HG03045 (cell line): ENCODE measurements around the gene BNC2.

Source experiments
- ATAC-seq: cut with Tn5 transposase; IDR thresholded peaks from one replicate; pipeline ENCODE4 v1.9.1; 2021; ENCODE audit warnings: mild to moderate bottlenecking, moderate library complexity; ENCODE audit not compliant: unreplicated experiment

BNC2 gene

DNA sequence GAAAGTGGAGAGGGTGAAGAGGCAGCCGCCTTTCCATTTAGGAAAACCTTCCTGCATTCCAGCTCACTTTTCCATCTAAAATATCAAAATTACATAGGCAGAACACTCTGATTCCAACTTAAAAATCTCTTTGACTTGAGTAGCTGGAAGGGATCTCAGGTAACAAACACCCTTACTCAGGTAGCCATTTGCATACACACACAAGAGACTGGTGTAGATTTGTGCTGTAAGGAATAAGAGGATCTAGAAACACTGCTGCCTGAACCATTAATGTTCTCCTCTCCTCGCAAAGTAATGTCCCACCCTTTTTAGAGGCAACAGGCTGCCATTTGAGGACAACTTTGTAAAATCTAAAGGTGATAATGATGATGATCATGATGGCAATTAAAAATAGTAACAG is 53.5 kb downstream of the BNC2 start:
- ATAC-seq = no peak

DNA sequence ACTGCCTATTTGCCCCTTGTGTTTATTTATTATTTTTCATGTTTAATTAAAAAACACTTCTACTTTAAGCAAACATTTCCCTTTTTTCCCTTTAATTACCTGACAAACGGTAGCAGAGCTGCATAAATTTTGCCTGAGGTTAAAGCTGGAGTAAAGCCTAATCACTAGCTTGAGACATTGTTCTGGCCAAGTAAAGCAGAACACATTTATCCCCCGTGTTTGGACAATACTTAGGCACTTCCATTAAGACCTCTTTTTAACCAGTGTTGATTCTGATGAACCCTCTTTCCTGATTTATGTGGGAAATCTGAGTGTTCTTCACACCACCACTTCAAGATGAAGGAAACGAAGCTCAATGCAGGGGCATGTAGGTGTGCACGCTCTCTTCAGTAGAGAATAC is 54.5 kb downstream of the BNC2 start:
- ATAC-seq = no peak

DNA sequence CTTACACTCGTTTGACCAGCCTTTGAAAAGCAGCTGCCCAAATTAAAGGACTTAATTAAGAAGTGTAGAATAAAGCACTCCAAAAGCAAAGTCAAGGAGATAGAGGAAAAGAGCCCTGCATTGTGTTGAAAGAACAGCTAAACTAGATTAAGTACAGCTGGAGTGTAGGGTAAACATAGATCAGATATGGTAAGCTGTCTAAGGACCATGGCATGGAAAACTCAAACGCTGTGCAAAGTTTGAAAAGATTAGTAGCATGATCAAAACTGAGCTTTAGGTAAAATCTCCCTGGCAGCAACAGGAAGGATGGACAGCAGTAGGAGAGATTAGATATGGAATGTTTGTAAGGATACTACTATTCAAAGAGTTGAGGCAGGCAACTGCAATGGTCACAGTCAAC is 55.4 kb downstream of the BNC2 start:
- no peak for ATAC-seq

DNA sequence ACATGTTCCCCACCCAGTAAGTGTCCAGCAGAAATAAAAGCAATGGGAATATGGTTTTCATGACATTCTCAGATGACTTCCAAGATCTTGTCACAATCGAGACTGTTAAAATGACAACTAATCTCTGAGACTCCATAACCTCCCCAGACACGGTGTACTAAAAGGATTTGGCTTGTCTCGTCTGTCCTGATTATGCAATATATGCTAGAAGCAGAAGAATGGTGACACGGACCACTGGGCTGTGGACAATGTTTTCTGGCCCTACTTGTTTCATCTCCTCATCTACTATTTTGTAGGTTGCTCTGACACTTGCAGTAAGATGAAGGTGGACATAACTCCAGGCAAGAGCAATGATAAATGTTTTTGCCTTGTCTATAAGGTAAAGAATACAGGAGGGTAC is 56.6 kb downstream of the BNC2 start:
- no peak for ATAC-seq

DNA sequence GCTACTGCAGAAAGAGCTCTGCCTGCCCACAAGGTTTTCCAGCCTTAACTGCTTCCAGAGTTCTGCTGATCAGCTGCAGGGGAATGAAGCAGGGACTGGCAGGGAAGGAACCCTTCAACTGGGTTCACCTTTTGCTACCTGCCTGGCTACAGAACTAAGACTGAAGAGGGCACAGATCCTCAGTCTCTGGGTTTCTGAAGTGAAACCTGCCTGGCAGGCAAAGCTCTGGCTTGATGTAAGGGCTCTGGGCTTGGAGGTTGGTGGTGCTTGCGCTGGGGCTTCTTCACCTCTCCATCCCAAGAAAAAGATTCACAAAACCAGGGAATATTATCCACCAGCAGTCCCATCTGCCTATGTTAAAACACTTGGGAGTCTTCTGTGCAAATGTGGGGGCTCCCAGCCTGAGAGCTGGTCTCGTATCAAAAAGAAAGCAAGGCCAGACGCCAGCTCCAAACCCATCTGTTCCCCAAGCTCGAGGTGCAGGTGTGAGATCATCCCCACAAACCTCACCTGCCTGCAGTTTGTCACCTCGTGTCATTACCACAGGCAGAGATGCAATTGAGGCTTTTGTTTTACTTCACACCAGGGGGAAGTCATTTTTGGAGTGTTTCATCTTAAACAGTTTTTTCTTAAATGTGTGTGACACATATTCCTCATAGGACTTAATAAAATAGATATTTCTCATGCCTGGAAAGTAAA is 58.3 kb downstream of the BNC2 start:
- ATAC-seq = no peak

DNA sequence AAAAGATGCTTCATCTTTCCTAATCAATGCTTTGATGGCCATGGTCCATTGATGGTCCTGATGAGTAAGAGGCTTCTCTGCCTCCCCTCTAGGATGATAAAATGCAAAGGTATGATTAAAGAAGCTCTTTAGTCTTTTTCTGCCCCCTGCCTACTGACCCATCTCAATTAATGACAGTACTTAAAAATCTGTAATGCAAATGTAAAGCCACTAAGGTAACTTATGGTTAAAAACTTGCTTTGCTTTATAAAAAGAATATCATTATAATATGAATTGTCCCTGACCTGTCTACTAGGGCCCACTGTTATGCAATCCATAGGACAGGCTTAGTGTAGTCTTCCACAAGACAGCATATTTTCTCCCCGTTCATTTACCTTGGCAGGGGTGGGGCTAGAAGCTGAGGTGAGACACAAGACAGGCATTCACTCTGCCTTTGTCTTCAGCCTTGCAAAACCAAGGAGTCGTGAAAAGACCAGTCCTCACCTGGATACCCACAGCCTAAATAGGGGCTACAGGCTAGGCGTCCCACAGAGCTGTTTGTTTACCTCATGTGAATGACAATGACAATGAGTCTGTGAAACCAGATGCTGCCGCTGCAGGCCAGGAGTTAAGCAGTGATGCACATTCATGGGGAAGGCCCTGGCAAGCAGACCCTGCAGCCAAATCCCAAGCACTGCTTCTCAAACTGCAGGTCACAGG is 60.4 kb downstream of the BNC2 start:
- ATAC-seq = no peak

DNA sequence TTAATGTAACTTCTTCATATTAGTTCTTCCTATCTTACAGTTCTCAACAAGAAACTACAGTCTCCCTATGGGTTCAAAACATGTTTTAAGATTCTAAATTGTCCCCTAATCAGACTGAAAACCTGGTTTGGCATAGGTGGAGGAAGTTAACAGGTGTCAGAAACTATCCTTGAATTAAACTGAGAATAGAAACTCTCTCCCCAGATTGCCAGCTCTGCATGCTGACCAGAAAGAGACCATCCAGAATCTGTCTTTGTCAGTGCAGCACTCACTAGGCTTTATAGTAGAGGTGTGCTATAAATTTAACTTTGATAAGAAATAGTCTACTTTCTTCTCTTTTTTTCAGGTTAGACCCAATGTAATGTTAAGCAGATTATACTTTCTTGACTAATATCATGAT is 63.8 kb downstream of the BNC2 start:
- ATAC-seq = no peak

DNA sequence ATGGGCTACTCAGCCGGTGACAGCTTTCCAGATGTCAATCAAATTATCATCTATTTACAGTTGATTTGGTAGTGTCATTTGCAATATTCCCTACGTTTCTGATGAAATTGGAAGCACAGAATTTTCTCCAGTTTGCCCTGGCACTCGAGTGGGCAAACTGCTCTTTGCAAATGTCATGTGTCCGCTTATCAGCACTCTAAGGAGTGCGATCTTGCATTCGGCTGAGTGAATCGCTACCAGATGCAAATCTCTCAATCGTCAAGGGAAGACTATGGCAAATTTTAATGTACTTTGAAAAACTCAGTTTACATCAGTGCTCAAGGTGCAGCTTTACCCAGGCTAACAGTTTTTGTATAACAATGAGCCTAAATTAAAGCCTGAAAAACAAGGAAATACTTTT is 66.8 kb downstream of the BNC2 start:
- ATAC-seq = no peak

DNA sequence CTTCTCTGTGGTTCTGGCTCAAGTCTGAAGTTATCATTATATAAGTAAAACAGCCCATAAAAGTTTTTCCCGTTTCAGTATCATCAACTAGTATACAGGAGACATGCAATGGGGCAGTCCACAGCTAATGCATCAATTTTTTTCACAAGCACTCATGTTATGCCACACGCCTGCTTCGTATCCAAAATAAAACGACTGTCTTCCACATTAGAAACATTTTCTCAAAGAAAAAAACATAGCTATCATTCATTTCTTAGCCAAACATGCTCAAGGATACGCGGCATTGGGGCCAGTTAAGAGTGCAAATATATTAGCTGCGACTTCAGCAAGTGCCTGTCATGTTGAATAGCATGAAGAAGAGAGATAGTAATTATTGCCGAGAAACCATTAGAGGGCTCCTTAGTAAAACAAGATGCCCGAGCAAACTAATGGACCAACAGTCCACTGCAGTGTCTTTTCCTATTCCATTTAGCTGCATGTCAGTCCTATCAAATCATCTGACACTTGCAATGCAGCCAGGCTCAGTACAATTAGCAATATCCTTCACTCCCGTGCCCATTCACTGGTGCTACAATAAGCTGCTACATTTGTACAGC is 68.5 kb downstream of the BNC2 start:
- ATAC-seq = no peak

DNA sequence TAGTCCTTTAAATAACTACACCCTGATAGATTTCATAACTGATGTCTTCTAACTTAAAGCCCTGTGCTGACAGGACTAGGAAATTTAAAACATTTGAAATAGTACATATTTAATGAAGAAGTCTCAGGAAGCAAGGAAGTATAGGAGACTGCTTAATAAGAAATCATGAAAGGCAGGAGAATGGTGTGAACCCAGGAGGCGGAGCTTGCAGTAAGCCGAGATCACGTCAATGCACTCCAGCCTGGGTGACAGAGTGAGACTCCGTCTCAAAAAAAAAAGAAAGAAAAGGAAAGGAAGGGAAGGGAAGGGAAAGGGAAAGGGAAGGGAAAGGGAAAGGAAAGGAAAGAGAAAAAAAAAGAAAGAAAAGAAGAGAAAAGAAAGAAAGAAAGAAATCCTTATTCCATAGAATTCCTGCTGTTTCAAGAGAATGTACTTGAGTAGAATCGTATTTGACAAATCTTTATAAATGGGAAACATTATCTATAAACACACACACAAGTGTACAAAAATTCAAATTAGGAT is 74.1 kb downstream of the BNC2 start:
- ATAC-seq = no peak

DNA sequence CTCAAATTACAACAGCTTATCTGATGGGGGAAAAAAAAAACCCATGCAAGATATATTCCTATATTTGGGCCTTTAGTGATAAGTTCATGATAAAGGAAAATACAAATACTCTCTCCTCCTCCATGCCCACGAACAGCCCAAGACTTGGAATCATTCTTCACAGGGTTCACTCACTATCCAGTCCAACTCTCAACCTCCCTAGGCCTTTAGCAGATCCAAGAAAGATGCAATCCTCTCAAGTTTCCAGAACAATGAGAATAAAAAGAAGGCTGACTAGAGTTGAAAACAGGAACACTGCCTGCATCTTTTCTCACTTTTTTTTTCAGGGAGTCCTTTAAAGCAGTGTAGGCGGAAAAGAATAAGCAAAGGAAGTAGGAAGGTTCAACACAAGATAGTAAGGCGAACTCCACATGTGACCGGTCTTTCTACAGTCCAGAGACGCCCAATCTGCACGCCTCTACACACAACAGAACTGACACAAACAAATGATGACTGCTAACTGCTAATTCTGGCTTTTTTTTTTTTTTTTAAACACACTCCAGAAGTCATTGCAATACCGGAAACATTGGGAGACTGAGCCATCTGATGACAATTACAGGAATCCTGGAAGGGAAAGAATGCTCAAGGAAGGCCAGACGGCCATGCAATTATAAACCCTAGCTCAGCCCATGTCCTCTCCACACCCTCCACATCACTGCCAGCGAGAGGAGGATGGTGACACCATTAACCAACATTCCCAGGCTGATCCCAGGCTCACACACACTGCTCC is 75.4 kb downstream of the BNC2 start:
- no peak for ATAC-seq

DNA sequence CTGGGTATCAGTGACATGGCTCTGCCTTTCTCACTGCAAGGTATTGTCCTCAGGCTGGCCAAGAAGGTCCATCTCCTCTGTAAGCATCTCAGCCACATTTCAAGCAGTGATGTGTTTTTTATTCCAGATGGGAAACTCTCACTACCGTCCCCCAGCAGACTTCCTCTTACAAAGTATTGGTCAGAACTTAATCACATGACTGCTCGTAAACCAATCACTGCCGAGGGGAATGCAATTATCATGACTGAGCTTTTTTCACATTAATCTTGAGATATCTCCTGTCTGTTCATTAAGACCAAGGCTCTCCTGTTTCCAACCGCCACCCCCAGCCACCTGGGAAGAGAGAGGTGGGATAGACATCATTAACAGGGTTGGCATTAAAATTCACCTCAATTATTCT is 76.4 kb downstream of the BNC2 start:
- ATAC-seq = no peak

DNA sequence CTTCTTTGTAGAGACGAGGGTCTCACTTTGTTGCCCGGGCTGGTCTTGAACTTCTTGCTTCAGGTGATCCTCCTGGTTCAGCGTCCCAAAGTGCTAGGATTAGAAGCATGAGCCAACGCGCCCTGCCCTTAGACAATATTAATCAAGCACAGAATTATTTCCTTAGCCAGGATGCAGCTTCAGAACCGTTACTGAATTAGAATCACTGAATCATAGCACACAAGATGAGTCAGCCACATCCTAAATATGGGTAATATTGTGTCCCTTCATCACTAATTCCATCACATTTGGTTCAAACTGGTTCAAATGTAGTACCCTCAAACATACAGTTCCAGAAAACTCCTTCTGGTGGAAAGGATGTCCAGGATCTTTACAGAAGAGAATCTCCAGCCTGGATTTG is 82.7 kb downstream of the BNC2 start:
- no peak for ATAC-seq

DNA sequence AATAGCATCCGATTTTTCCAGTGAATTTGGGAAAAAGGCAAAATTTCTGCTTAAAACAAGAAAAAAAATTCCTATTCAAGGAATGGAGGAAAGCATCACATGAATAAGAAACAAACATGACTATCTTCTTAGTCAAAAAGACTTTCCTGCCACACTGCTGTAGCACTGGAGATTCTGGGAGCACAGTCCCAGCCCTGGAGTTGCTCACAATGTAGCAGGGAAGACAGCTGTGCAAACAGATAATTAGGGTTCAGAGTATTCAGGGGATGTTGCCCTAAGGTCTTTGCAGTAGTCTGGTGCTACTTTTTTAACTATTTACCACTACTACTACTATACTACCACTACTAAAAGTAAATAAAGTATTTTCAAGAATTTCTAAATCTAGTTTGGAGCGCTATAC is 86.5 kb downstream of the BNC2 start:
- no peak for ATAC-seq

DNA sequence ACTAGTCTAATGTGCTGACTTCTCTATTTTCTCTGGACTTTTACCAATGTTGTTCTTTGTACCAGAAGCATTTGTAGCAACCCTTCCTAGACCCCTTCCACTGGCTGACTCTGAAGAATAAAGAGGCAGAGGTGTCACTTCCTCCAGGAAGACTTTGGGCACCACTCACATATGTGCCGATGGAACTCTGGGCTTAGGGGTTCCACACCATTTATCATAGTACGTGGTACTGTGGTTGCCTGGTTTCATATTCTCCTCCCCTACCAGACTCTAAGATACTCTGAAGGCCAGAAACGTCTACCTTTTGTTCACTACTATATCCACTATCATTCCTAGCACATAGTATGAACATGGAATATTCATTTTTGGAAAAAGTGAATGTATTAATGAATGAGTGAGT is 88.0 kb downstream of the BNC2 start:
- no peak for ATAC-seq

DNA sequence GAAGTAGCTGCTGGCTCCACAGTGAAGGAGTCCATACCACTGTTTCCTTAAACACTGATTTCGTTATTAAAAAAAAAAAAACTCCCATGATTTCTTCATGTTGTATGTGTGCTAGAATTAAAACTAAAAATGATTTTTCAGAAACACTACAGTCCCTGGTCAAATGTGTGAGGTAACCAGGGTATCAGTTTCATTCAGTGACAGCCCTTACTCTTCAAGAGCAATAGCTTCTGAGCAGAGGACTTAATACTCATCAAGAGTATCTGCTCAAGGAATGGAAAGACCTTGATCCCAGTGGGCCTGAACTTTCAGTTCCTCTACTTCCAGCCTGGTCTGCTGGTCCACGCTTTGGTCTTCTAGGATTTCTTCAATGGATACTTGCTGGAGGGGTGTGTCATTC is 95.1 kb downstream of the BNC2 start:
- no peak for ATAC-seq

DNA sequence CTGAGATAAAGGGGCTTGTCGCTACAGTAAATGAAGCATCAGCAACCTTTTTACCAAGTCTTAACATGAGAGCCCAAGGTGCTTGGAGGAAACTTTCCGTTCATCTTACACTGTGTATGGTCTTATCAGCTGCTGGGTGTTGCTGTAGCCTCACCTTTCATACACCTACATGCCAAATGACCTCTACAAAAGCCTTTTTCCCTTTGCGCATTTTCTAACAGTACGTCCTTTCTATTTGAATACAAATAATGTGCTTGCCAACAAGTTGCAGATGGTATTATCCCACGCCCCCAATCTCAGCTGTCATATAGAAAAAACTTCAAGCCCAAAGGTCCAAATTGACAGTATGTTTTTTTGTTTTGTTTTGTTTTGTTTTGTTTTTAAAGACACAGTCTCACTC is 96.9 kb downstream of the BNC2 start:
- ATAC-seq = no peak

DNA sequence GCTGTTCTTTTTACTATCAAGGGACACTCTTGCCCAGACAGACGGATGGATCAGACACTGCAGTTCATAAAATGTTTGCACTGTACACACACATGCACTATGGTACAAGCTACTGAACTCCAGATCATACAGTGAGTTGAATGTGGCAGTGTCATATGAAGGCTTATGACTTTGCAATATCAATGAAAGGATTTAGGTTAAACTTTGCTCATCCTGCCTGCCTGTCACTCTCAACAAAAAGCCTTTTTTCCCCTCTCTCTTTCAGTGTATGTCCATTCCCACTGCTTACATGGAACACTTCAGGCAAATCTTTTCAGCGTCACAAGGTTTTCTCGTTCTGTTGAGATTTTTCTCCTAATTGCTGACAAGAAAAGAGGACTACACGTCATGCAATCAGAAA is 97.4 kb downstream of the BNC2 start:
- no peak for ATAC-seq

DNA sequence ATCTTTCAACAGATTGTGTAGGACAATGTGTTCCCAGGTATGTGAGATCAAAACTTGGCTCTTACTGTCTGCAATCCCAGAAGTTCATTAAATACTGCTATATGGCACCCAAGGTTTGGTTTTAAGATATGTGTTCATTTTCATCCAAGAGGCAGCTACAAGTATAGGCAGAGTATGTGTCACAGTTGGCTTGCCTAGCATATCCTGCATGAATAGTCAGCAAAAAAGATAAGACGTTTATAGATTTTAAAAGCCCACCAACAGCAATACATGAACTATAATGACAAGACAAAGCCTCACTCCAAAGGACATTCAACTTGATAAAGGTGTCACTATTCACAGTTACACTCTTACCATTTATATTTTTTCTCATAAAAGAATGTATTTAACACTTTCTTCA is 99.1 kb downstream of the BNC2 start:
- ATAC-seq = no peak

DNA sequence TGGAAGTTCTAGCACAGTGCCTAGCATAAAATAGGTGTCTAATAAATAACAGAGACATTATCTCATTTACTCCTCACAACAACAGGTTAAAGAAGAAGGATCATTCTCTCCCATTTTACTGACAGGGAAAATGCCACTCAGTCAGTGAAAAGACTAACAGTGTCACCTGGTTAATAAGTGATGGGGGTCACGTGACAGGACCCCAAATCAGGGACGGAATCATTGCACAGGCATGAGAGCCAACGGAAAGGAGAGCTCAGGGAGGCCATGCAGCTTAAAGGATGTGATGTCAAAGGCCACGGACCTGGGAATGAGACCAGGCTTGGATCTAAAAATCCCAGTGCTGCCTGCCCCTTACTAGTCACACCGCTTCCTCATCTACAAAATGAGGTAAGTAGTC is 101.2 kb downstream of the BNC2 start:
- ATAC-seq = no peak

DNA sequence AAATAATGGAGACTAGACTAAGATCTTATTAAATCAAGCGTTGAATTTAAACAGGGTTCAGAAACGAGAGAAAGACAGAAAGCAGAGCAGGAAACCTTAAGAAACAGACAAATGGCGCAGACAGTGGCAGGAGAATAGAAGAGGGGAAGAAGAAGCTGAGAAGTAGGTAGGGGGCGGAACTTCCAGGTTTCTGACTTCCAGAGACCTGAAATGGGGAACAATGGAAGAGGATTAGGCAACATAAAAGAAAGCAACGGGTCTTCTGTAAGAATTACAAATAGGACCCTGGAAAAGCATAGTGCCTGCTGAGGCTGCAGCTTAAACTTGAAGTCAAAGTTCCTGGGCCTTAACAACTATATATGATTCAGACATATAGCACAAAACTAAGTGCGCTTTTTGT is 101.7 kb downstream of the BNC2 start:
- no peak for ATAC-seq

DNA sequence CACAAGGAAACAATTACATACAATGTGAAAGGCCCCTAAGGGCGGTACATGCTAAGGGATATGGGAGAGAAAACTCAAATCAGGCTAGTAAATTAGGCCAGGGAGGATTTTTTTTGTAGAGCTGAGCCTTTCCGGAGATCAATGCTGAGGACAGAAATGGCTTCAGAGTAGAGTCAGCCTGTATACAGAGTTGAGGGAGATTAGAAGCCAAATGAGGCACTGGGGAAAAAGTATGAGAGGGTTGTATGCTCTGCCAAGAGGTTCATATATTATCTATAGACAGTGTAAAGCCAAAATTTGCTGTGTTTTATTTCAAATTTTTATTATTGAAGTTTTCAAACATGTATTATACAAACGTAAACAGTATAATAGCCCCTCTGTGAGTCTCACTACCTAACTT is 103.1 kb downstream of the BNC2 start:
- ATAC-seq = no peak
